ENCODE data around the gene SCGB3A1. TPM values are rescaled to one million over a fixed set of nuclear protein-coding genes. Genes with fewer than 3 reads are reported as not detected.

SCGB3A1 gene
- total and polyA plus RNA-seq, 9 of the 15 experiments (the other 6 are each of a cell fraction or from before 2014, with no cell fraction given) = 0.33 TPM; not detected in 8

DNA sequence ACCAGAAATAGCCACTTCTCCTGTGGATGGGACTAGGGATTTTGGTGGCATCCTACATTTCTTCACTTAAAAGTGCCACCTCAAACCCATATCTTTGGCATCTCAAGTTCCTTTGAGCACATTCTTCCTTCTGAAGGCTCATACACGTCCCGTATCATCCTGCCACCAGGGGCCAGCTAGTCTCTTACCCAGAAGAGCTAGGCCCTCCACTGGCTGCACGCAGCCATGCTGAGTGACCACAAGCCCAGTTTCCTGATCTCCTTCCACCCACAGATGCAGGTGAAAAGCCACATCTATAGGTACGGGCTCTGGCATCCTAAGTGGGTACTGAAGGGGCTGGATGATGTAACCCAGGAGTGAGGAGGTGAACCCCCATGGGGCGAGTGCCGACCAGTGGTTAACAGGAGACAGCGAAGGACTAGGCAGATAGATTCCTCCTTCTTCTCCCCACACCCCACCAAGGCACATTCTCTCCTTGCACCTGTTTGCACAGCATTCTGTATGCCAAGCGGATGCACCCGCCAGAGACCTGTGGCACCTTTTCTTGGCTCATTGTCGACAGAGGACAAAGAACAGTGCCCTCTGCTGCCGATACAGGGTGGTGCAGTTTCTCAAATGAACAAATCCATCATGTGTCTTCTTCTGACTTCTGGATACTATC lies 14.4 kb upstream of the SCGB3A1 start (continued):
- TF ChIP-seq, protein P1, sequence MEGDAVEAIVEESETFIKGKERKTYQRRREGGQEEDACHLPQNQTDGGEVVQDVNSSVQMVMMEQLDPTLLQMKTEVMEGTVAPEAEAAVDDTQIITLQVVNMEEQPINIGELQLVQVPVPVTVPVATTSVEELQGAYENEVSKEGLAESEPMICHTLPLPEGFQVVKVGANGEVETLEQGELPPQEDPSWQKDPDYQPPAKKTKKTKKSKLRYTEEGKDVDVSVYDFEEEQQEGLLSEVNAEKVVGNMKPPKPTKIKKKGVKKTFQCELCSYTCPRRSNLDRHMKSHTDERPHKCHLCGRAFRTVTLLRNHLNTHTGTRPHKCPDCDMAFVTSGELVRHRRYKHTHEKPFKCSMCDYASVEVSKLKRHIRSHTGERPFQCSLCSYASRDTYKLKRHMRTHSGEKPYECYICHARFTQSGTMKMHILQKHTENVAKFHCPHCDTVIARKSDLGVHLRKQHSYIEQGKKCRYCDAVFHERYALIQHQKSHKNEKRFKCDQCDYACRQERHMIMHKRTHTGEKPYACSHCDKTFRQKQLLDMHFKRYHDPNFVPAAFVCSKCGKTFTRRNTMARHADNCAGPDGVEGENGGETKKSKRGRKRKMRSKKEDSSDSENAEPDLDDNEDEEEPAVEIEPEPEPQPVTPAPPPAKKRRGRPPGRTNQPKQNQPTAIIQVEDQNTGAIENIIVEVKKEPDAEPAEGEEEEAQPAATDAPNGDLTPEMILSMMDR (IDR thresholded peaks at IDR 0.05 in 2 of 3, conservative IDR thresholded peaks at IDR 0.05 in 1 of 3; ENCODE audit: insufficient read depth in 2 of 3, low read depth in 1 of 3, low read length in 3 of 3) = peak; percentile 77 to 89 (median 79)
- TF ChIP-seq, protein P2, sequence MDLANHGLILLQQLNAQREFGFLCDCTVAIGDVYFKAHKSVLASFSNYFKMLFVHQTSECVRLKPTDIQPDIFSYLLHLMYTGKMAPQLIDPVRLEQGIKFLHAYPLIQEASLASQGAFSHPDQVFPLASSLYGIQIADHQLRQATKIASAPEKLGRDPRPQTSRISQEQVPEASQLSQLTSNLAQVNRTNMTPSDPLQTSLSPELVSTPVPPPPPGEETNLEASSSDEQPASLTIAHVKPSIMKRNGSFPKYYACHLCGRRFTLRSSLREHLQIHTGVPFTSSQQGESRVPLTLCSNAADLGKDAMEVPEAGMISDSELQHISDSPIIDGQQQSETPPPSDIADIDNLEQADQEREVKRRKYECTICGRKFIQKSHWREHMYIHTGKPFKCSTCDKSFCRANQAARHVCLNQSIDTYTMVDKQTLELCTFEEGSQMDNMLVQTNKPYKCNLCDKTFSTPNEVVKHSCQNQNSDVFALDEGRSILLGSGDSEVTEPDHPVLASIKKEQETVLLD (IDR thresholded peaks at IDR 0.05) = no peak
- TF ChIP-seq, protein P3, sequence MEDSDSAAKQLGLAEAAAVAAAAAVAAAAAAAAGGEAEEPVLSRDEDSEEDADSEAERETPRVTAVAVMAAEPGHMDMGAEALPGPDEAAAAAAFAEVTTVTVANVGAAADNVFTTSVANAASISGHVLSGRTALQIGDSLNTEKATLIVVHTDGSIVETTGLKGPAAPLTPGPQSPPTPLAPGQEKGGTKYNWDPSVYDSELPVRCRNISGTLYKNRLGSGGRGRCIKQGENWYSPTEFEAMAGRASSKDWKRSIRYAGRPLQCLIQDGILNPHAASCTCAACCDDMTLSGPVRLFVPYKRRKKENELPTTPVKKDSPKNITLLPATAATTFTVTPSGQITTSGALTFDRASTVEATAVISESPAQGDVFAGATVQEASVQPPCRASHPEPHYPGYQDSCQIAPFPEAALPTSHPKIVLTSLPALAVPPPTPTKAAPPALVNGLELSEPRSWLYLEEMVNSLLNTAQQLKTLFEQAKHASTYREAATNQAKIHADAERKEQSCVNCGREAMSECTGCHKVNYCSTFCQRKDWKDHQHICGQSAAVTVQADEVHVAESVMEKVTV (CRISPR knock-in tag; IDR thresholded peaks at IDR 0.05) = no peak
- TF ChIP-seq HMGN3 (IDR thresholded peaks at IDR 0.05; ENCODE audit: borderline replicate concordance, extremely low read depth, insufficient read length, low read depth, low read length) (no peak), STAG1 (CRISPR knock-in tag; IDR thresholded peaks at IDR 0.05; ENCODE audit: borderline replicate concordance) (peak; percentile 5; the same call in 1 of the 2 replicates), MYC (IDR thresholded peaks at IDR 0.05; ENCODE audit: low read depth, low read length) (0 out of 2 replicates have a peak, but pooled peaks have one; percentile 33), MYC (CRISPR knock-in tag; IDR thresholded peaks at IDR 0.05; ENCODE audit: borderline replicate concordance, low read depth) (no peak), MYBL2 (IDR thresholded peaks at IDR 0.05; ENCODE audit: low read depth) (no peak), MYBL2 (CRISPR knock-in tag; IDR thresholded peaks at IDR 0.05; ENCODE audit: borderline replicate concordance) (no peak), MEF2A (IDR thresholded peaks at IDR 0.05; ENCODE audit: control insufficient read depth, low read depth, low read length) (no peak), CREM (IDR thresholded peaks at IDR 0.05; ENCODE audit: low read depth) (0 out of 2 replicates have a peak, but pooled peaks have one; percentile 22), GATA2 (CRISPR knock-in tag; IDR thresholded peaks at IDR 0.05) (no peak), SMAD4 (CRISPR knock-in tag; conservative IDR thresholded peaks at IDR 0.05) (no peak), SP1 (CRISPR knock-in tag; IDR thresholded peaks at IDR 0.05) (no peak), MEIS2 (IDR thresholded peaks at IDR 0.05; ENCODE audit: partially characterized antibody) (peak; percentile 51)
- TF ChIP-seq, protein P4, sequence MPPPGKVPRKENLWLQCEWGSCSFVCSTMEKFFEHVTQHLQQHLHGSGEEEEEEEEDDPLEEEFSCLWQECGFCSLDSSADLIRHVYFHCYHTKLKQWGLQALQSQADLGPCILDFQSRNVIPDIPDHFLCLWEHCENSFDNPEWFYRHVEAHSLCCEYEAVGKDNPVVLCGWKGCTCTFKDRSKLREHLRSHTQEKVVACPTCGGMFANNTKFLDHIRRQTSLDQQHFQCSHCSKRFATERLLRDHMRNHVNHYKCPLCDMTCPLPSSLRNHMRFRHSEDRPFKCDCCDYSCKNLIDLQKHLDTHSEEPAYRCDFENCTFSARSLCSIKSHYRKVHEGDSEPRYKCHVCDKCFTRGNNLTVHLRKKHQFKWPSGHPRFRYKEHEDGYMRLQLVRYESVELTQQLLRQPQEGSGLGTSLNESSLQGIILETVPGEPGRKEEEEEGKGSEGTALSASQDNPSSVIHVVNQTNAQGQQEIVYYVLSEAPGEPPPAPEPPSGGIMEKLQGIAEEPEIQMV (tag; conservative IDR thresholded peaks at IDR 0.05; ENCODE audit: low read depth) = no peak
- TF ChIP-seq, protein P5, sequence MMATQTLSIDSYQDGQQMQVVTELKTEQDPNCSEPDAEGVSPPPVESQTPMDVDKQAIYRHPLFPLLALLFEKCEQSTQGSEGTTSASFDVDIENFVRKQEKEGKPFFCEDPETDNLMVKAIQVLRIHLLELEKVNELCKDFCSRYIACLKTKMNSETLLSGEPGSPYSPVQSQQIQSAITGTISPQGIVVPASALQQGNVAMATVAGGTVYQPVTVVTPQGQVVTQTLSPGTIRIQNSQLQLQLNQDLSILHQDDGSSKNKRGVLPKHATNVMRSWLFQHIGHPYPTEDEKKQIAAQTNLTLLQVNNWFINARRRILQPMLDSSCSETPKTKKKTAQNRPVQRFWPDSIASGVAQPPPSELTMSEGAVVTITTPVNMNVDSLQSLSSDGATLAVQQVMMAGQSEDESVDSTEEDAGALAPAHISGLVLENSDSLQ (IDR thresholded peaks at IDR 0.05) = 0 out of 2 replicates have a peak, but pooled peaks have one; percentile 23
